Activated B cell treated with CpG ODN at 0.5 μM for 24 hours (primary cell): Measurements from ENCODE around the gene MXRA7. TPM values are rescaled to one million over a fixed set of nuclear protein-coding genes. Genes with fewer than 3 reads are reported as not detected.

Source experiments
- ATAC-seq: fragments of 200-7000 bp; cut with Tn5 transposase; one replicate; pipeline ENCODE4 v1.10.0; 2021; ENCODE audit warnings: low read depth, mild to moderate bottlenecking, moderate library complexity
- CTCF ChIA-PET: fragments of 350-600 bp; sonication (Branson Sonifier 250); formaldehyde crosslinking; loops from one replicate; lab custom pipeline; 2021; ENCODE audit warnings: antibody characterized with exemption; lab: Charles Lee
- POLR2A ChIA-PET: fragments of 350-600 bp; sonication (Branson Sonifier 250); formaldehyde crosslinking; loops from one replicate; lab custom pipeline; 2021; ENCODE audit warnings: antibody characterized with exemption; lab: Charles Lee
- DNase-seq: peaks from one replicate; pipeline ENCODE4 v3.0.0; 2022
- H3K27ac Mint-ChIP-seq: one replicate; pipeline ENCODE4 v1.8.0; 2020; ENCODE audit warnings: mixed read lengths
- H3K27me3 Mint-ChIP-seq: one replicate; pipeline ENCODE4 v1.8.0; 2021; ENCODE audit warnings: mixed read lengths
- H3K36me3 Mint-ChIP-seq: one replicate; pipeline ENCODE4 v1.8.0; 2021; ENCODE audit warnings: low read depth, mixed read lengths
- H3K4me1 Mint-ChIP-seq: one replicate; pipeline ENCODE4 v1.8.0; 2021; ENCODE audit warnings: mixed read lengths
- H3K4me3 Mint-ChIP-seq: one replicate; pipeline ENCODE4 v1.8.0; 2020; ENCODE audit warnings: mild to moderate bottlenecking, mixed read lengths
- H3K9me3 Mint-ChIP-seq: one replicate; pipeline ENCODE4 v1.8.0; 2020; ENCODE audit warnings: mixed read lengths
- intact Hi-C: fragments of 100-400 bp; cut with micrococcal nuclease; formaldehyde crosslinking; loops from one replicate; pipeline ENCODE4 v1.15.1; 2024
- total RNA-seq: library from RNA; stranded (reverse); gene quantifications from 2 replicates; pipeline ENCODE4 v1.2.3, GENCODE V29; 2022
- TF ChIP-seq, protein P1 (sequence below): fragments of 200-600 bp; IDR thresholded peaks from one replicate; pipeline ENCODE4 v1.8.0; 2022; ENCODE audit warnings: antibody characterized with exemption, mild to moderate bottlenecking

MXRA7 gene
- total RNA-seq, 1 donor from 2014 or later: 13.5 TPM

- CTCF ChIA-PET: no interaction called here
- TF ChIP-seq, protein P1, sequence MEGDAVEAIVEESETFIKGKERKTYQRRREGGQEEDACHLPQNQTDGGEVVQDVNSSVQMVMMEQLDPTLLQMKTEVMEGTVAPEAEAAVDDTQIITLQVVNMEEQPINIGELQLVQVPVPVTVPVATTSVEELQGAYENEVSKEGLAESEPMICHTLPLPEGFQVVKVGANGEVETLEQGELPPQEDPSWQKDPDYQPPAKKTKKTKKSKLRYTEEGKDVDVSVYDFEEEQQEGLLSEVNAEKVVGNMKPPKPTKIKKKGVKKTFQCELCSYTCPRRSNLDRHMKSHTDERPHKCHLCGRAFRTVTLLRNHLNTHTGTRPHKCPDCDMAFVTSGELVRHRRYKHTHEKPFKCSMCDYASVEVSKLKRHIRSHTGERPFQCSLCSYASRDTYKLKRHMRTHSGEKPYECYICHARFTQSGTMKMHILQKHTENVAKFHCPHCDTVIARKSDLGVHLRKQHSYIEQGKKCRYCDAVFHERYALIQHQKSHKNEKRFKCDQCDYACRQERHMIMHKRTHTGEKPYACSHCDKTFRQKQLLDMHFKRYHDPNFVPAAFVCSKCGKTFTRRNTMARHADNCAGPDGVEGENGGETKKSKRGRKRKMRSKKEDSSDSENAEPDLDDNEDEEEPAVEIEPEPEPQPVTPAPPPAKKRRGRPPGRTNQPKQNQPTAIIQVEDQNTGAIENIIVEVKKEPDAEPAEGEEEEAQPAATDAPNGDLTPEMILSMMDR: no peak
- ATAC-seq (no peak), DNase-seq (no peak)
- intact Hi-C loops: no loop called here
- Mint-ChIP-seq H3K4me1 (peaks cover 11% of the 10 kb centered on the region), H3K27me3 (no peaks in the 10 kb centered on the region), H3K4me3 (no peak overlapping the region), H3K9me3 (no peaks in the 10 kb centered on the region), H3K27ac (no peak overlapping the region), H3K36me3 (peaks cover 35% of the 10 kb centered on the region)
- POLR2A ChIA-PET: interaction anchor here (0.7 kb wide), 3 partner anchors 57 to 257 kb away, joined by 5 to 6 read pairs (median 6); no protein-coding TSS in a partner anchor
Measured at GRCh38 chr17:76753061-76753961, 42.5 kb upstream of the MXRA7 start.

GRCh38 chr17:76752006-76752405, 41.2 kb upstream of the MXRA7 start:
- H3K27me3 Mint-ChIP-seq: no peaks in the 10 kb centered on the region
- POLR2A ChIA-PET: interaction anchor here (0.7 to 1.1 kb wide), 2 partner anchors 15 to 80 kb away, joined by 4 to 6 read pairs; partner anchors contain the start of gene SRSF2
- H3K36me3 Mint-ChIP-seq: peaks cover 31% of the 10 kb centered on the region
- CTCF ChIA-PET: no interaction called here
- H3K4me1 Mint-ChIP-seq: peaks cover 11% of the 10 kb centered on the region
- TF ChIP-seq, protein P1: no peak
- peak overlapping the region; percentile 15 for H3K27ac Mint-ChIP-seq
- no peak overlapping the region for H3K4me3 Mint-ChIP-seq
- intact Hi-C loops: no loop called here
- ATAC-seq (no peak), DNase-seq (no peak)
- H3K9me3 Mint-ChIP-seq: no peaks in the 10 kb centered on the region

DNA sequence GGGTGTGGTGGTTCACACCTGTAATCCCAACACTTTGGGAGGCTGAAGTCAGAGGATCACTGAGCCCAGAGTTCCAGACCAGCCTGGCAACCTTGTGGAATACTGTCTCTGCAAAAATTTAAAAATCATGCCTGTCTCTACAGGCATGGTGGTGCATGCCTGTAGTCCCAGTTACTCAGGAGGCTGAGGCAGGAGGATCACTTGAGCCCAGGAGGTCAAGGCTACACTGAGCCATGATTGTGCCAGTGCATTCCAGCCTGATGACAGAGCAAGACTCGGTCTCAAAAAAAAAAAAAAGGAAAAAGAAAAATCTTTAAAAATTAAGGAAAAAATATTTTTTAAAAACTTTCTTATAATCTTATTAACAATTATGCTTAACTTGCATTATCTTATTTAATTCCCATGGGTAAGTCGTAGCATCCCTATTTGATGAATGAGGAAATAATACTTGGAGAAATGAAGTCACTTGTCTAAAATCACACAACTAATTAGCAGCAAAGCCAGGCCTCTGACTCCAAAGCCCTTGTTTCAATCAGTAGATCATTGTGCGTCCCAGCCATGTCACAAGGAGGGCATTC, 40.7 kb upstream of the MXRA7 start:
- no peak overlapping the region for H3K4me3 Mint-ChIP-seq
- CTCF ChIA-PET: no interaction called here
- DNase-seq: no peak
- H3K9me3 Mint-ChIP-seq: no peaks in the 10 kb centered on the region
- peaks cover 31% of the 10 kb centered on the region for H3K36me3 Mint-ChIP-seq
- TF ChIP-seq, protein P1: no peak
- POLR2A ChIA-PET: interaction anchor here (1.1 kb wide), 1 partner anchor 15 kb away, joined by 4 read pairs; the partner anchor contains the start of gene SRSF2
- H3K27me3 Mint-ChIP-seq: no peaks in the 10 kb centered on the region
- intact Hi-C loops: no loop called here
- peaks cover 11% of the 10 kb centered on the region for H3K4me1 Mint-ChIP-seq
- no peak for ATAC-seq
- no peak overlapping the region for H3K27ac Mint-ChIP-seq

GRCh38 chr17:76748657-76749056, 37.9 kb upstream of the MXRA7 start:
- Mint-ChIP-seq H3K4me3 (no peak overlapping the region), H3K9me3 (no peaks in the 10 kb centered on the region), H3K36me3 (peaks cover 54% of the 10 kb centered on the region), H3K27ac (no peak overlapping the region), H3K27me3 (no peaks in the 10 kb centered on the region), H3K4me1 (peaks cover 11% of the 10 kb centered on the region)
- TF ChIP-seq, protein P1: no peak
- POLR2A ChIA-PET: interaction anchor here (1.7 kb wide), 1 partner anchor 11 kb away, joined by 7 read pairs; the partner anchor contains the start of gene MFSD11
- CTCF ChIA-PET: no interaction called here
- ATAC-seq (no peak), DNase-seq (no peak)
- intact Hi-C loops: no loop called here
